GM19463 (cell line): Measurements from ENCODE around the gene PRSS33.
A peak's percentile ranks its signal among the peaks of the same experiment; 100 is the strongest.

ENCODE experiments used
- ATAC-seq: cut with Tn5 transposase; IDR thresholded peaks from one replicate; pipeline ENCODE4 v1.9.1; 2021; ENCODE audit warnings: mild to moderate bottlenecking, moderate library complexity; ENCODE audit not compliant: unreplicated experiment

The PRSS33 gene

DNA sequence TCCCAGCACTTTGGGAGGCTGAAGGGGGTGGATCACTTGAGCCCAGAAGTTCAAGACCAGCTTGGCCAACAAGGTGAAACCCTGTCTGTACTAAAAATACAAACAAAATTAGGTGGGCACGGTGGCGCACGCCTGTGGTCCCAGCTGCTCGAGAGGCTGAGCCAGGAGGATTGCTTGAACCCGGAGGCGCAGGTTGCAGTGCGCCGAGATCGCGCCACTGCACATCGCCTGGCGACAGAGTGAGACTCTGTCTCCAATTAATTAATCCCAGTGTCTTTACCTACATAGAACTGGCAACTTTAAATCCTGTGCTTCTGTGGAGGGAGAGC, 8.8 kb downstream of the PRSS33 start:
- ATAC-seq: no peak

DNA sequence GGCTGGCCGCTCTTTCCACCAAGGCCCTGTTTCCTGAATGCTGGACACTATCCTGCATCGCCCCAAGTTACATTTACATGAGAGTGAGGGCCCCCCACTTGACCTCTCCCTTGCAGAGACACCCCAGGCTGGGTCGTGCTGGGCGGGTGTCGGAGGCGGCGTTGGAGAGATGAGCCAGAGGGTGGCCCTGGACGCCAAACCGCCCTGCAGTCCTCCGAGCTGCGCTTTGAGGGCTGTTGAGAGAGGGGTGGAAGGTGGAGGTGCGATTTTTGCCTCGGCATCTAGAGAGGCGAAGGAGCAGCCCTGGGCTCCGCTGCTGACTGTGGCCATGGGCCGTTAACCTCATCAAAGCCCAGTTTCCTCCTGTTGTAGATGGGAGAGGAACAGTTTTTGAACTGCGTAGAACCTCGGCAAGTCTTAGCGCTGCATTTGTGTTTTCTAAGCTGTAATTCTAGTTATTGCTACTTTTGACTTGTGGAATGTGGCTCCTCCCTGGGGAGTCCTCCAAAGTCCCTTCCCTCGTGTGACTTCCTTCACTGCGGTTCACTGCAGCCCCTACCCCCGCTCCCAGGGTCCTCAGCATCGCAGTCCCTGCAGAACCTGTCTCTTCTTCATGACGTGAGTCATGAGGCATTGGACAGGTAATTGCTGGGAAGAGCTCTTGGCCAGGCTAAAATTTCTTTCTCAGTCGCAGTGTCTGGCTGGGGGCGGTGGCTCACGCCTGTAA, 9.3 kb downstream of the PRSS33 start:
- no peak for ATAC-seq

DNA sequence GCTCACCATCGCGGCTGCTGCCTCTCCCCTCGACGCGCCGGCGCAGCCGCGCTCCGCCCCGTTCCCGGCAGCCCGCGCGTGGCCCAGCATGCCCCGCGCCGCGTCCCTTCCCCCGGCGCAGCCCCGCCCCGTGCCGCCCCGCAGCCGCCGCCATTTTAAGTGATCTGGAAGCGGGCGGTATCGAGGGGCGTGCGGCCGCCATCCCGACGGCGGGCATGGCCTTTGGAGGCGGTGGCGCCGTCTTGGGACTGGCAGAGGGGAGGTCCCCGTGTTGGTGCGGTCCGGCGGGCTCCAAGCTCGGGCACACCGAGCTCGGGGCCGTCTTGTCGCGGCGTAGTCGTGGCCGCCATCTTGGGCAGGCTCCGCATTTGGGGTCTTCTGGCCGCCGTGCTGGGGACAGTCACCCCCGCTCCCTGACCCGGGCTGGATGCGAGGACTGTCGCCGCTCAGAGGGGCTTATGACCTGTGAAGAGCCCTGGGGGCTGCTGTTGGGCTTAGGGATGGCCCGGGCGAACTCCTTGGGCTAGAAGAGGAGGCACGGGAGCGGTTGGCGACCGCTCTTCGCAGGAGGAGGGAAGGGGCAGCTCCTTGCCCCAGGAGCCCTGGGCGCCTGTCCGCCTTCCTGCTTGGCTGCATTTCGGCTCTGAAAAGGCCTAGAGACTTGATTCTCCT, 10.0 kb downstream of the PRSS33 start, which contains the start of gene ELOB:
Gene ELOB, minus strand, starts transcription at position 50 of the 672 bp plus-strand sequence. Its CDS starts 41 bp downstream, at position 9.
- ATAC-seq: peak; percentile 87

DNA sequence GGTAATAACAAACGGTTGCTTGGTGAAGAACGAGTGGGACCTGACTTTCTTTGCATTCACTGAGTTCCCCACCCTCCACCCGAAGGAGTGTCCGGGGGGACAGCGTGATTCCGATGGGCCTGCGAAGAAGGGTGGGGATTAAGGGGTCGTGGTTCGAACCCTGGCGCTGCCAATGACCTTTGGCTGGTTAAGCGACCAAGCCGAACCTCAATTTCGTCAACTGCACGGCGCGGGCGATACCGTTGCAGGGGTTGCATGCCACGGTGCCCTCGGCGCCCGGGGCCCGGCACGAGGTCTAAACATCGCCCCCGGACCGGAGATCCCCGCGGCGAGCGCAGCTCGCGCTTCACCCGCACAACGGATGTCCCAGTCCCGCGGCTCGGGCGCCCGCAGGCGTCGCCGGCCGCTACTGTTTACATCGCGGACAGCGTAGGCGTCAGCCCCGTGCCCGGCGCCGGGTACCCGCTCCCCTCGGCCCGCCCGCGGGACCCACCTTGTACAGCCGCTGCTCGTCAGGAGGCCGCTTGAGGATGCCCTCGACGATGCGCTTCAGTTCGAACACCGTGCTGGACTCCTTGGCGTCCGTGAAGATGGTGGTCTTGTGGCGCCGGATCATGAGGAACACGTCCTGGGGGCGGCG, 10.7 kb downstream of the PRSS33 start:
- ATAC-seq: peak; percentile 26

DNA sequence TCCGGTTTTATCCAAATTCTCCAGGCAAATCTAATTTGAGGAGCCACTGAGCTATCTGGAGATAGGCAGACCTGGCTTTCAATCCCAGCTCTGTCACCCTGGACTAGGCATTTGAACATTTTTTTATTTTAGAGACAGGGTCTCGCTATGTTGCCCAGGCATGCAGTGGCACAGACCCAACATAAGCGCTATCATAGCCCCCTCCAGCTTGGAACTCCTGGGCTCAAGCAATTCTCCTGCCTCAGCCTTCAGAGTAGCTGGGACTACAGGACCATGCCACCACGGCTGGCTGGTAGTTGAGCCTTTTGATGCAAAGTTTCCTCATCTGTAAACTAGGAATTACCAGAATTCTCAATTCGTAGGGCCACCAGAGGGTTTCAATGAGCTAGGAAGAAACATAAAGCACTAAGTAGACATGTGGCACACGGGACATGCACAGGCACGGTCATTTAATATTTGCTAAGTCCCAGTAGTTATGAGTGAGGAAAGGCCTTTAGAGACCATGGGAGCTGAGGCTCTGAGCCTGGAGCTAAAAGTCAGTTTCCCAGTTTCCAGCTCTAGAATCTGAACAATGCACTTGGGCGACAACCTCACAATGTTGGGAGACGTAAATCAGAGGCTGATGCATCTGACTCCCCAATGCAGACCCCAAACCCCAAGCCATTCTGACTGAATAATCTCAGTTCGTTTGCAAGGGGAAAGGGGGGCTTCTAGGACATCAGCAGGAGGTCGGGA, 11.4 kb downstream of the PRSS33 start:
- ATAC-seq: no peak

DNA sequence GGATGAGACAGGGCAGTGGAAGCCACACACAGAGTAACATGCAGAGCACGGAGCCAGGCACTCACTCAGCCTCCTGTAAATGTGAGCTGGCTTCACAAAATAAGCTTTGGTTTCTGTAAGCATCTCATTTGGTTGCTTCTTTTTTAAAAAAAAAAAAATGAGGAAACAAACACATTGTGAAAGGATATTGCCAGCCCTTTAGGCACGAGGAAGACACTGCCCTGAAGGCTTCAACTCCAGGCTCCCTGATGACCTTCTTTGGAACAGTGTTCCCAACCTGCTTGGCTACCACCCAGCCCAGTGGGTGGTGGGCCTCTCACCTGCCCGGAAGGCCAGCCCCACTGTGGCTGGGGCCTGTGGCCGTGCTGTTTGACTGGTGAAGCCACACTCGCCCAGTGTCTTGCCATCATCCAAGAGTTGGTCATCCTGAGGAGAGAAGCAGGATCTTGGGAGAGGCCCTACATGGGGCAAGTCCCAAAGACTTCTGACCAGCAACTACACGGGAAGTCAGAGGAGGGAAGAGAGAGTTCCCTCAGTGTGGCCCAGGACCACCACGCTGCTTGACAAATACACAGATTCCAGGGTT, 12.1 kb downstream of the PRSS33 start:
- ATAC-seq: no peak

DNA sequence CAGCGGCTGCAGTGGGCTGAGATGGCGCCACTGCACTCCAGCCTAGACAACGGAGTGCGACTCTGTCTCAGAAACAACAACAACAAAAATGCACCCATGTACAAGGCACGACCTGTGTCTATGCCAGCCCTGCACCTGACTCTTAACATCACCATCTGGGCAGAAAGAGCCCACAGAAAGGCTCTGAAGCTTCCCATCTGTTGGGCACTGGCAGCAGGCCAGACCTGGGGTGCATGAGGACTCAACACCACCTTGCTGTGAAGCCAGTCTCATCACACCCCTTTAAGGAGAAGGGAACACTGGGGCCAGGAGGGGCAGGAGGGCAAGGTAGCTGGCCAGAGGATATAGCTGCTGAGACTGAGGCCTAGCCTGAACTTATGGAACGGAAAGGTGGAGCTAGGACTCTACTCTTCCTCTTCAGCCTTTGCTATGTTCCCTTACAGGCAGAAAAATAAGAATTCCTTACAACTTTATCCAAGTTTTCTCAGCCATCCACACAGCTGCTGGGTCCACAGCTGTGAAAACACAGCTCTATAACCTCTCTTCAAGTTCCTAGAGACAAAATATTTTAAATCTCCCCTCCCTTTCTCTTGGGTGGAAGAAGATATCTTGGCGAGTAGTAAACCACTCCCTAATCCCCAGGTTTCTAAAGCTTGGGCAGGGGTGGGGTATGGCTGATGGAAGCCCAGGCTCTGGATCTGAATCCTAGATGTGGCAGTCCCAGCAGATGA, 13.0 kb downstream of the PRSS33 start:
- ATAC-seq: no peak

DNA sequence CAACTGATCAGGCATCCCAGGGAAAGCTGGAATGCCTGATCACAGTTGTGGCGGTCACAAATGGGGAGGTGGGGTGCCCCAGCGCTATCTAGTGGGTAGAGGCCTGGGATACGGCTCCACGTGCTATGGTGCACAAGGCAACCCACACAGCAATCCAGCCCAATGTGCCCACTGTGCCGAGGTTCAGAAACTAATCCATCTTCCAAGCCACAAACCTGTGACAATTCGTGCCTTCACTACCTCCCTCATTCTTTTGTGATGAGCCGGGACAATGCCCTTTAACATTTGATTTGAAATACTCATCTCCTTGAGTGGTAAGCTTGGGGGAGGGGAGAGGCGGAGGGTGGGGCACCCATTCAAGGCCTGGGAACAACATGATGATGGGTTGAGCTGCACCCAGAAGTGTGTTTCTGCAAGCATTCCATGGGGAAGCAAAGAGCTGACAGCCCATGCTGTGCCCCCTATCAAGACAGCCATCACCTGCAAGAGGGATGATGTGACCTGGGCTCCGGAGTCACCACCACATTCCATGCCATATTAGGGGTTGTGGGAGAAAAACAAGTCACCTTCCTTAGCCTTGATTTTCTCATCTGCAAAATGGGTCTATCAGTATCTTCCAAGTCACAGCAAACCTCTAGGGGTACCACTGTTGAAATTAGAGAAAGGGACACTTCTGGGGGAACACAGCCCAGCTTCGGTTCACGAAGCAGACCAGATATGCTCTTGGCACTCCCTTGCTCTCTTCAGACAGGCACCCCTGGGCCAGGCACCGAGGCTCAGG, 14.0 kb downstream of the PRSS33 start:
- no peak for ATAC-seq

DNA sequence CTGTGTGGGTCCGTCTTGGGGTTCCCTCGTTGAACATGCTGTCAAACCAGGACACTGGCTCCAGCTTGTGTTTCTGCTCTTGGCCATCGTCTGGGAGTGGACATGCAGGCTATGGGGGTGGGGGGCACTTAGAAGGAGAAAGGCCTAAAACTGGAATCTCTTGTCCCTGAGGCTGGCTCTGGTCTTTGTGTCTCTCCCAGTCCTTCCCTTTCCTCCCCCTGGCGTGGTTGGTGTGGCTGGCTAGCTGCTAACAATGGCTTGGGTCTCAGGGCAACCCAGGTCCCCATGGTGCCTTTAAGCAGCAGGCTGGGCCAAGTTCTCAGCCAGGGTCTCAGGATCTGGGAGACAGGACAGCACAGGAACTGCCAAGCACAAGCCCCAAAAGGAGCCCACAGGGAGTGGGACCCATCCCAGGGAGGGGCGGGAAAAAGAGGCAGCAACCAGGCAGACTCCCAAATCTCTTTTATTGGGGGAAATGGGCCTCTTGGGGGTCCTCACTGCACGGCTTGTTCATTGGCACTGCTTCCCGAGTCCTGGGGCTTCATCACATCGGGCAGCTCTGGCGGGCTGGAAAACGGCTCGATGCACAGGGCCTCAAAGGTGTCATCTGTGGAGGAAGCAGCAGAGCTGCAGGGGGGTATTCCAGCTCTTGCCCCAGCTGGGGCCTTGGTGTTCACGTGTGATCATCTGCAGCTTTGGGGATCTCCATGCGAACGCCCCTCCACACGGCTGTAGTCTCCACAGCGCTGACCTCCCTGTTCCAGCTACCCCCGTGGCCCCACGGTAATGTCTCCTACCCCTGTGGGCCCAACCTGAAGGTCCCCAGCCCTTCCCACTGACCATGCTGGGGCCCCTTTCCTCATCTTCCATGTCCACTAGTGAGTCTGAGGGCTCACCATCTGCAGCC, 15.6 kb downstream of the PRSS33 start:
- ATAC-seq: no peak

DNA sequence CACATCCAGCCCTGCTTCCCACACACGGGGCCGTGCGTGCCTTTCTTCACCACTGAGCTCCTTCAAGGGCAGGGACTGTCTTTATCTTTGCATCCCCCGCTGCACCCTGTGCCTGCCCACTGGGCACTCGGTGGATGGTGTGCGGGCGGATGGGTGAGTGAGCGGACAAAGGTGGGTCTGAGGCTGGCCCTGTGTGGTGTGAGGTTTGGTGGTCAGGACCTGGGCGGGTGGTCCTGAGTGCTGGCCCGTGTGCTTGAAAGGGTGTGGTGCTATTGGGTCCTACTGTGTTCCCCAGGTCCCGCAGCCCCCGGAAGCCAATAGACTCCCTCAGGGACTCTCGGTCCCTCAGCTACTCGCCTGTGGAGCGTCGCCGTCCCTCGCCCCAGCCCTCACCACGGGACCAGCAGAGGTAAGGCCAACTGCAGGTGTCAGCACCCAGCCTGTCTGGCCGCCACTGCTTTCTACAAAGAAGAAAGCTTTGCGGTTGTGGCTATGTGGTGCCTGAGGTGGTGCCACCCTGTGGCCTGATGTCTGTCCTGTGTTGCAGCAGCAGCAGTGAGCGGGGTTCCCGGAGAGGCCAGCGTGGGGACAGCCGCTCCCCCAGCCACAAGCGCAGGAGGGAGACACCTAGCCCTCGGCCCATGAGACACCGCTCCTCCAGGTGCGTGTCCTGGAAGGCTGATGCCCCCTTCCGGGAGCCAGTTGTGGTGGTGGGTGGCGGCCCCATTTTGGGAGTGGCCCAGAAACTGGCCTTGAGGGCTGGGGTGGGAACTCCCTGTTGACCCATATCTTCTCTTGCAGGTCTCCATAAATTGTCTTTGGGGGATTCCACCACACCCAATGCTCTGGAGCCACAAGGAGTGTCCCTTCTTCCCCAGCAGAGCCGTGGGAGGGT, 17.1 kb downstream of the PRSS33 start:
- ATAC-seq: no peak

DNA sequence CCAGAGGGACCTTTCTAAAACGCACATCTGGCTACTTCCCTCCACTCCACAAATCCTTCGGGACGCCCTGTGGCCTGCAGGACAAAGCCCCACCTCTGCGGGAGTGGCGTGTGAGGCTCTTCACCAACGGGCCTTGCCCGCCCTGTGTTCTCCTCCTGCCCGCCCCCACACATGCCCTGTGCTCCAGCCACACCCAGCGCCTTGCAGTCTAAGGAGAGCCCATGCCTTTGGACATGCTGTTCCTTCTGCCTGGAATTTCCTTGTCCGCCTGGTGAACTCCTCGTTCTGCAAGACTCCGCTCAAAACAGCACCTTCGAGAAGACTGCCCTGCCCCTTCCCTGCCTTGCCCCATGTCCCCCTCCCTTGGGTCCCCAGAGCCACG, 17.7 kb downstream of the PRSS33 start:
- ATAC-seq: no peak

DNA sequence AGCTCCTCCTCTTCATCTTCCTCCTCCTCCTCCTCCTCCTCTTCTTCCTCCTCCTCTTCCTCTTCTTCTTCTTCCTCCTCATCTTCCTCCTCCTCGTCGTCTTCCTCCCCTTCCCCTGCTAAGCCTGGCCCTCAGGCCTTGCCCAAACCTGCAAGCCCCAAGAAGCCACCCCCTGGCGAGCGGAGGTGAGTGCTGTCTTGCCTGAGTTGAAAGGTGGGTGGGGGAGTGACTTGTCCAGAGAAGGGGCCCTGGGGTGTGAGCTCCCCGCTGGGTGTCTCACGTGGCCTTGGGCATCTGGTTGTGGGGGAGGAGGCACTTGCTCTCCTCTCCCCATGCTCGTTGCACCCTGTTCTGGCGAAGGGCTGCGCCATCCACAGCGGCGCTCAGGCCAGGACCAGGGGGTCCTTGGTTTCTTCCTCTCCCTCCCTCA, 18.2 kb downstream of the PRSS33 start:
- ATAC-seq: no peak

DNA sequence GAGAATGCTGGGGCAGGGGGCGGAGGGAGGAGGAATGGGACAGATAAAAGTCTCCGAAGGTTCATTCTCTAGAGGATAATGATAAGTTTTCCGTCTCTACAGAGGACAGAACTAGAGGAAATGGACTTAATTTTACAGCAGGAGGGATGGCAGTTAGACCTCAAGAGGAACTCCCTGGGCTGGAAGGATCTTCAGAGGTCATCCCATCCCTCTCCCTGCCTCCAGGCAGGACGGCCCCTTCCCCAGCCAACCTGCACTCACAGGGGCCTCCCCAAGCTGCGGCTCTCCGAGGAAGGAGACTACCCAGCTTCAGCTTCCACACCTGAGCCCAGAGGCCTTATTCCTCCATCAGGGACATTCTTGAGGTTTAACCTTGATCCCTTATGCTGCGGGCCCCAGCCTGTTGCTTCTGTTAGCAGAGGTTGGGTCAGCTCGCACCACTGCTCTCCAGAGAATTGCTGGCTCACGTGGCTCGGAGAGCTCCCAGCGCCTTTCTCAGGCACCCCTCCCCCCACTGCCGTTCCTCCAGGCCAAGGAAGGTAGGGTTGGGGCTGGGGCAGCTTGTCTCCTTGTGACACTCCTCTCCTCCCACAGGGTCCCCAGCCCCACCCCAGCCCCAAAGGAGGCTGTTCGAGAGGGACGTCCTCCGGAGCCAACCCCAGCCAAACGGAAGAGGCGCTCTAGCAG, 18.8 kb downstream of the PRSS33 start:
- no peak for ATAC-seq

DNA sequence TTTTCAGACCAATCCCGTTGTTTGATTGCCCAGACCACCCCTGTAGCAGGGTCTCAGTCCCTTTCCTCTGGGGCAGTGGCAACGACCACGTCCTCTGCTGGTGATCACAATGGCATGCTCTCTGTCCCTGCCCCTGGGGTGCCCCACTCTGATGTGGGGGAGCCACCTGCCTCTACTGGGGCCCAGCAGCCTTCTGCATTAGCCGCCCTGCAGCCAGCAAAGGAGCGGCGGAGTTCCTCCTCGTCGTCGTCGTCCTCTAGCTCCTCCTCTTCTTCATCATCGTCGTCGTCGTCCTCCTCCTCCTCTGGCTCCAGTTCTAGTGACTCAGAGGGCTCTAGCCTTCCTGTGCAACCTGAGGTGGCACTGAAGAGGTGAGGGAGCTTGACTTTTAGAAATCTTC, 19.5 kb downstream of the PRSS33 start:
- no peak for ATAC-seq

DNA sequence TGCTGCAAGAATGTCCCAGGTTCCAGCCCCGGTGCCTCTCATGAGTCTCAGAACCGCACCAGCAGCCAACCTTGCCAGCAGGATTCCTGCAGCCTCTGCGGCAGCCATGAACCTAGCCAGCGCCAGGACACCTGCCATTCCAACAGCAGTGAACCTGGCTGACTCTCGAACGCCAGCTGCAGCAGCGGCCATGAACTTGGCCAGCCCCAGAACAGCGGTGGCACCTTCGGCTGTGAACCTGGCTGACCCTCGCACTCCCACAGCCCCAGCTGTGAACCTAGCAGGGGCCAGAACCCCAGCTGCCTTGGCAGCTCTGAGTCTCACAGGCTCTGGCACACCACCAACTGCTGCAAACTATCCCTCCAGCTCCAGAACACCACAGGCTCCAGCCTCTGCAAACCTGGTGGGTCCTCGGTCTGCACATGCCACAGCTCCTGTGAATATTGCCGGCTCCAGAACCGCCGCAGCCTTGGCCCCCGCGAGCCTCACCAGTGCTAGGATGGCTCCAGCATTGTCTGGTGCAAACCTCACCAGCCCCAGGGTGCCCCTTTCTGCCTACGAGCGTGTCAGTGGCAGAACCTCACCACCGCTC, 20.1 kb downstream of the PRSS33 start:
- no peak for ATAC-seq

DNA sequence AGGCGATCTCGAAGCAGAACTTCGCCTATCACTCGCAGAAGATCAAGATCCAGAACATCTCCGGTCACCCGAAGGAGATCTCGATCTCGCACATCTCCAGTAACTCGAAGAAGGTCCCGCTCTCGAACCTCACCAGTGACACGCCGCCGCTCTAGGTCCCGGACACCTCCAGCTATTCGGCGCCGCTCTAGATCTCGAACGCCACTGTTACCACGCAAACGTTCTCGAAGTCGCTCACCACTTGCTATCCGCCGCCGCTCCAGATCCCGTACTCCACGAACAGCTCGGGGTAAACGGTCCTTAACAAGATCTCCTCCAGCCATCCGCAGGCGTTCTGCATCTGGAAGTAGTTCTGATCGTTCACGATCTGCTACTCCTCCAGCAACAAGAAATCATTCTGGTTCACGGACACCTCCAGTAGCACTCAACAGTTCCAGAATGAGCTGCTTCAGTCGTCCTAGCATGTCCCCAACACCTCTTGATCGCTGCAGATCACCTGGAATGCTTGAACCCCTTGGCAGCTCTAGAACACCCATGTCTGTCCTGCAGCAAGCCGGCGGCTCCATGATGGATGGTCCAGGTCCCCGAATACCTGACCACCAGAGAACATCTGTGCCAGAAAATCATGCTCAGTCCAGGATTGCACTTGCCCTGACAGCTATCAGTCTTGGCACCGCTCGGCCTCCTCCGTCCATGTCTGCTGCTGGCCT, 20.8 kb downstream of the PRSS33 start:
- no peak for ATAC-seq
